Measurements from ENCODE around the gene RASL10A.

RASL10A gene

DNA sequence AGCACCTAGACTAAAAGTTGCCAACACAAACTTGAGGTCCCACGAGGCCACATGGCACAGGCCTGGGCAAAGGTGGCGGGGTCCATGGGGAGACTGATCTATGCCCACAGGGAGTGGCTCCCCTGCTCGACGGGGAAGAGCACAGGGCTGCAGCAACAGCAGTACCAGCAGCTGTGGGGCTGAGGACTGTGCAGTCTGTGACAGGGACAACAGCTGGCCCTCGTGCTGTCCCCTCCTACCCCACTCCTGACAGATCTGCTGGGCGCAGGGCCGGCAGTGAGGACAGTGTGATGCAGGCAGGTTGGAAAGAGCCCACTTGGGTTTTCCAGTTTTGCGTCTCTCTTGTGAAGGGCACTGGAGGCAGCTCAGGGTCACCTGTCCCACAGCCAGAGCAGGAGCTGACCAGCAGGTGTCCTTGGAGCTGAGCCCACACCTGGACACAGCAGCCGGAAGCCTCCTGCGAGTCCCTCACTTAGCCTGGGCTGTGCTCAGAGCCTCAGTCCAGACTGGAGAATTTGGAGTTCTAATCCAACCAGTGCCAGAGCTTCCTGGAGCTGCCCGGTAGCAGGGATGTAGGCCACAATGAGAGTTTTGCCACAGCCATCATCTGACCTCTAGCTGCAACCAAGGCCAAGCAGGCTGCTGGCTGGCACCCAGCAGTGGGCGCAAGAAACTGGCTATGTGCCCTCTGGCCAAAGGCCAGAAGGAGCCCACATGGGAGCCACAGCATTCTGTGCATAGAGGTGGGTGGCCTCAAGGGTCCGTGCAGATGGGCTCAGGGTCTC lies 12.6 kb downstream of the RASL10A start:
- no peak for DNase-seq (ENCODE audit: low spot score)

DNA sequence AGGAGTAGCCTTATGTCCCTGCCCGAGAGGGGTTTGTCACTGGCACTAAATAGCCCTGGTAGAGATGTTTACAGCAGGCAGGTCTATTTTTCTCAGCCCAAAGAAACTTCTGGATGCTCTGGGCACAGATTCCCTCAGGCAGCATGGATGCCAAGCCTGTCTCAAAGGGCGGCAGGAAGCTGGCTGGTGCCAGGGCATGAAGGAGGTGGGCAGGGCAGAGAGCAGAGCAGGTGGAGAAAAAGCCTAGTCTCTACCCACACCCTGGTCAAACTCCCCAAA lies 13.2 kb downstream of the RASL10A start:
- no peak for DNase-seq (ENCODE audit: low spot score)

DNA sequence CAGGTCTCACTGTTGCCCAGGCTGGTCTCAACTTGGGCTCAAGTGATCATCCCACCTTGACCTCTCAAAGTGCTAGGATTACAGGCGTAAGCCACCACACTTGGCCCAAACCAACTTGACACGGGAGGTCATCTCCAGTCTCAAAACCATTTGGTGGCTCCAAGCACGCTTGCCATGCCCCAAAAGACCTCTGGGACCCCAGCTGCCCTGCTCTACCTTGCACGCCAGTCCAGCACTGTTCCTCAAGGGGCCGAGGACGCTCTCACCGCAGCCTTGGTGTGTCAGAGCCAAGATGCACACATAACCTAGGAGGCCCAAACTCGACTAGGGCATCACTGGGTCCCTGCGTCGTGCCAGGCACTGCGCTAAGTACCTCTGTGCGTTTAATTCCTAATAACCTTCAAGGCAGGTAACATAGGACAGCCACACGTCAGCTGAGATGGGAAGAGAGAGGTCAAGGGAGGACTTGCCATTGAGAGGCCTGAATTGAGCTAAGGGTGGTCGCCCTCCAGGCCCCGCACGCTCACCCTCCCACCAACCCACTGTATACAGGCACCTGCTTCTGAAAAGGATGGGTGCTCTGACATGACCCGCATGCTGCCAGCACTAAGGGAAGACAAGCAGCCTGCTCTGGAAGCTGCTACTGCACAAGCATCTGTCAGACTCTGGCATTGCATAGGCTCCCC lies 13.6 kb downstream of the RASL10A start:
- no peak for DNase-seq (ENCODE audit: low spot score)

DNA sequence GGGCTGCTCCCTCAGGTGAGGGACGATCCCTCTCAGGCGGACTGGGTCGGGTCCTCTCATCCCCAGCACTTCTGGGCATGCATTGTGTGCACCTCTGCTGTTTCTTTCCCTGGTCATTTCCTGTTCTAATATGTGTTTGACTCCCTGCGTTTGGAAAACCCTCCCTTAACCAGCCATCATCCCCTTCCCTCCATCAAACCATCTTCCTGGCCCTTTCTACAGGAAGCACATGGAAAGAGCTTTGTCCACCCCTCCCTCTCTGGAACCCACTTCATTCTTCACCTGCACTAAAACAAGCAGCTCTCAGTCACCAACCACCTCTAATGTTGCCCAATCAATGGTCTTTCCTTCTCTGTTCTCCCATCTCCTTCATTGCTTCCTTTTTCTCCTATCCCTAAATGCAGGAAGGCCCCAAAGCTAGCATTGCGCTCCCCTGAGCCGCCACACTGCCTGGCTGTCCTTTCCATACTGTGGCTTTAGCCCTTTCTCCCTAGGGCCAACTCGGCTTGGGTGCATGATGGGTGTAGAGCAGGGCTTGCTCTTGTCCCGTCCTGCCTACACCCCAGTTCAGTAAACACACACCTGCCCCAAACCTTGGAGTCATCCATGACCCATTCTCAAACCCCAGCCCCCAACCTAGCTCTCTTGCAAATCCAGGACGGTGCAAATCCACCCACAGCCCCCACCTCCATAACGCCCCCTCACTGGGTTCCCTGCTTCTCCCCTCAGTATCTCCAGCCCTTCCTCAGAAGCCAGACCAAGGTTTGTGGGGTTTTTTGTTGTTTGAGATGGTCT lies 14.5 kb downstream of the RASL10A start:
- DNase-seq (ENCODE audit: low spot score) = no peak

DNA sequence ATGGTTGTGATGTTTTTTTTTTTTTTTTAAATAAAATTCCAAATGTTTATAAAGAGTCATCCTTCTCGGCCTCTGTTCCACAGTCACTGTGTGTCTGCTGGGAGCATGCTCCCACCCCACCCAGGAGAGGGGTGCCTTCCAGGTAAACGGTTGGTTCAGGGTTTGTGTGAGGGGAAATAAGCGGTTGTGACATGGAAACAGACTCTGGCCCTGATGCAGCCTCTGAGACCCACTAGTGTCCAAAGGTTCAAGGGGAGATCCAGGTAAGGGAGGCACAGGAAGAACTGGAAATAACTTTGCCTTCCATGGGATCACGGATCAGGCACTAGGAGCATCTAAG lies 15.1 kb downstream of the RASL10A start:
- no peak for DNase-seq (ENCODE audit: low spot score)

DNA sequence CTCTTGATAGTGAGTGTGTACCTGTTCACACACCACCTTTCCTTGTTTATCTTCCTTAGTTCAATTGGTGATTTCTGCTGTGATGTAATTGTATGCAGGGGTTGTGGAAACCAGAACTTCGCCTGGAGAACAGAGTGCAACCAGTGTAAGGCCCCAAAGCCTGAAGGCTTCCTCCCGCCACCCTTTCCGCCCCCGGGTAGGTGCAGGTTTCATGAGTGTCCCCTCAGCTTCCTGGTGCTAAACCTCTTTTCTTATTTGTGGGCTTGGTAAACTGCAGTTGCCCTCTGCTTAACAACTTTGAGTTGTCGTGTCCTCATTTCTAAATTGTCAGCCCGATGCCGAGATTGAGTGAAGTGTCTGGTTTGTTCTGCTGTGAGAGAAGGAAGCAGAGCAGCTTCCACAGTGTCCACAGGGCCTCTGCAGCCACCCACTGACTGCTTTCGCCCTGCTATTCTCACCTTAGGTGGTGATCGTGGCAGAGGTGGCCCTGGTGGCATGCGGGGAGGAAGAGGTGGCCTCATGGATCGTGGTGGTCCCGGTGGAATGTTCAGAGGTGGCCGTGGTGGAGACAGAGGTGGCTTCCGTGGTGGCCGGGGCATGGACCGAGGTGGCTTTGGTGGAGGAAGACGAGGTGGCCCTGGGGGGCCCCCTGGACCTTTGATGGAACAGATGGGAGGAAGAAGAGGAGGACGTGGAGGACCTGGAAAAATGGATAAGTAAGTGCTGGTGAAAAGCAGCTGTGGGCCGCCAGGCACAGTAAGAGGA lies 16.2 kb downstream of the RASL10A start:
- DNase-seq (ENCODE audit: low spot score) = no peak

DNA sequence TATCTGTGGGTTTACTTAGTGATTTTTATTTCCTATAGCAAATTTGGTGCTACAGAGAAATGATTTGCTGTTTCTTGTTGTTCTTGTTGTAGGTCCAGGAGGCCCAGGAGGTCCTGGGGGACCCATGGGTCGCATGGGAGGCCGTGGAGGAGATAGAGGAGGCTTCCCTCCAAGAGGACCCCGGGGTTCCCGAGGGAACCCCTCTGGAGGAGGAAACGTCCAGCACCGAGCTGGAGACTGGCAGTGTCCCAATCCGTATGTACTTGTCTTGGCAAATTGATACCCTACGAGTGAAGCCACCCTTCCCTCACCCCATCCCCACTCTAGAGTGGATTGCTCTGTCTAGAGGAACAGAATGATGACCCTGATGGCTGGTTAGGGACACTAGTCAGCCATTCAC lies 16.9 kb downstream of the RASL10A start:
- DNase-seq (ENCODE audit: low spot score) = no peak

DNA sequence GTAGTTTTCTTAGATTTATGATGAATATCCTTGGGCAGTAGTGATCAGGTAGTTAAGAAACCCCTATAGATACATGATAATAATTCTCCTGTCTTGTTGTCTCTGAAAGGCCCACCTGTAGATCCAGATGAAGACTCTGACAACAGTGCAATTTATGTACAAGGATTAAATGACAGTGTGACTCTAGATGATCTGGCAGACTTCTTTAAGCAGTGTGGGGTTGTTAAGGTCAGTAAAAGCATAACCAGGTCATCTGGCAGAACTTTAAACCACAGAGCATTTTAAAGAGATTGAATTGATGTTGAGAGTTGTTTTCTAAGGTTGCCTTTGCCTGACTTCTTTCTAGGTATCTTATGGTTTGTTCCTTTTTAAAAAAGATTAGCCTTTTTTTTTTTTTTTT lies 23.1 kb downstream of the RASL10A start:
- no peak for DNase-seq (ENCODE audit: low spot score)

DNA sequence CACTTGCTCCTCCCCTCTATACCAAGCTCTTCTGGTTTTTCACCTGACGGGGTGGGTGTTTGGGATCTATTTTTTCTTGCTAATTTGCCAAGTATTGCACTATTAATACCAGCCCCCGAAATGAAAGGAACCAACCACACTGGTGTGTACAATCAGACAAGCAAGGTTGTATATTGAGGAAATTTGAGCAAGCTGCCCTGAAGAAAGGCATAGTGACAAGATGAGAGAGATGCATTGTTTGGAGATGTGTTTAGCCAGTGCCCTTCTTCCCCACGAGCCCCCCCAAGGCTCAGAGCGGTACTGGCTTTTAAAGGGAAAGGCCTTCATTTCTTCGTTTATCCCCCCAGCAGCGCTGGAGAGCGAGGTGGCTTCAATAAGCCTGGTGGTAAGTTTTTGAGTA lies 24.3 kb downstream of the RASL10A start:
- no peak for DNase-seq (ENCODE audit: low spot score)

DNA sequence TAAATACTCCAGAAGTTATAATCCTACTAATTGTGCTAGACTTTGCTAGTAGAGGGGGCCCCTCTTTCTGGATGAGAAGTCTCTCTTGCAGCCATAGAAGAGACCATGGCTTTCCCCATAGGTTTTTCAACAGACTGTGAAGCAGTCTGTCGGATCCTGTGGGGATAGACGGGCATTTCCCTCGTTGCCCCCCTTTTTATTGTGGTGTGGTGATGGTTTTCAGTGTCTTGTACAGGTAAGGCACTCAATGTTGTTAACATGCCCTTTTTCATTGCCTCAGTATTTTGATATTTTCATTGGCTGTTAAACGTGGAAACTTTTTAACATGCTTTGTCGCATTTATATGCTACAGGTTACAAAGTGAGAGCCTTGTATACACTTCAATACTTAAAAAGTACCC lies 25.4 kb downstream of the RASL10A start:
- no peak for DNase-seq (ENCODE audit: low spot score)

DNA sequence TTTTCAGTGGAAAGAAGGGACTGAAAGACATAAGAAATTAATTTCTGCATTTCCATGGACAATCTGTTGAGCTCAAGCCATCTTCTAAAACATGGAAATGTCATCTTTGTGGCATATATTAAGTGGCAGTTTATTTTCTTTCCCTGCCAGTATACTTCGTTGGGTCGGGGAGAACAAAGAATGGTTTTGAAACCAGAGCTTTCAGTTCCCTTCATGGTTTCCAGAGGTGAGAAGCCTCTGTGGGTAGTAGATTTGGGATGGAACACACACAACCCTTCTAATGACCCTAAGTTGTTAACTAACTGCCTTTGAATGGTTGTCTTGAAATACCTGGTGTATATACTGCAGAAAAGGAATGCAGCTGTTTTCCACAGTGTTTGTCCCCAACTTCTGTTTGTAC lies 26.7 kb downstream of the RASL10A start:
- no peak for DNase-seq (ENCODE audit: low spot score)

DNA sequence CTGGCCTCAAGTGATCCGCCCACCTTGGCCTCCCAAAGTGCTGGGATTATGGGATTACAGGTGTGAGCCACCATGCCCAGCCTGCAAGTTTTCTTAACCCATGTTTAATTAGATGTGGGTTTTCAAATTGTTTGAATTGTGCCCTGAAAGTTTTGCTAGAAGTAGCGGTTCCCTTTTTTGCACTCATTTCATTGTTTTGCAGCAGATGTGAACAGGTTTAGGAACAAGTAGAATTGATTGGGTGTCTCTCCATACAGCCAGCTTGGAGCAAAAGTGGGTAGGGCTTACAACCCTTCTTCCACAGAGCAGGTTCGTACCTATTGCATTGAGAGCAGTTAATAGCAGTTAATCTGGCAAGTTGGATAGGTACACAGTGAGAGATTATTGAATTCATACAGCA lies 31.3 kb downstream of the RASL10A start:
- no peak for DNase-seq (ENCODE audit: low spot score)

DNA sequence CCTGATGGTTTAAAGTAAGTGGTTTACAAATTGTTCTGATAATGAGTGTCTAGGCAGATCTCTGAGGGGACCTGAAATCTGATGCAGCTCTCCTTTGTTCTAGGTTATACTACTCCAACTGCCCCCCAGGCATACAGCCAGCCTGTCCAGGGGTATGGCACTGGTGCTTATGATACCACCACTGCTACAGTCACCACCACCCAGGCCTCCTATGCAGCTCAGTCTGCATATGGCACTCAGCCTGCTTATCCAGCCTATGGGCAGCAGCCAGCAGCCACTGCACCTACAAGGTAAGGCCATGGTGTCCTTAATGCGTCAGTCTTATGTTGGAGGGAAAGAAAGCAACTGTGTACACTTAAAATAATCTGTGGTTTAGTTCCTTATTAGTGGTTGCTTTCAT lies 37.6 kb downstream of the RASL10A start:
- DNase-seq (ENCODE audit: low spot score) = no peak

DNA sequence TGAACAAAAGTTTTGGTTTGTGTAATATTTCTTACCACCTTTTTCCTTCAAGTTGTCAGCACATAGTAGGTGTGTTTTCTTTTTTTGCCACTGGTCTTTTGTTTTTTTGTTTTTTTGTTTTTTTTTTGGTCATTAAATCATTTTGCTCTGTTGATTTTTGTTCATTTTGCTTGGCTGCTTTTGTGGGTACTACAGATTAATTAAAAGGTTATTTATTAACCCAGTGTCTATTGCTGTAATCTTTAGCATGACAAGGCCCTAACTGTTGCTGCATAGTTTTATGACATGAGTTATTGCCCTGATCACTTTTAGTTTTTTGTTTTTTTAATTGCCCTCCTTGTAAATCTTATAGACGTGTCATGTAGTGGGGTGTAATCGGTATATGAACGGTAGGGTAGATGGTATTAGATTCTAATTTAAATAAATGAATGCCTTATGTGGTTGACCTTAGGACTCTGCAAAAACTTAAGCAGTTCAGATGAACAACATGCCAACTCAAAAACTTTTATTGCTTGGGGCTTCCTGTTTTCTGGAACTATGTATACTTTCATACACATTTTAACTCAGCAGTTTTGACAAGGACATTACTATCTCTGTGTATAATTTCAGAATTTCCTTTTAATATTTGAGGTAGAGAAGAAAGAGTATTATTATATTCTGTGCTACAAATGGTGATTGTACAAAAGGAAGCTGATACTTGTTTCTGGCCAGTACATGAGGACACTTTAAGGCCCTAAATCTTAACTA lies 39.5 kb downstream of the RASL10A start:
- DNase-seq (ENCODE audit: low spot score) = no peak

DNA sequence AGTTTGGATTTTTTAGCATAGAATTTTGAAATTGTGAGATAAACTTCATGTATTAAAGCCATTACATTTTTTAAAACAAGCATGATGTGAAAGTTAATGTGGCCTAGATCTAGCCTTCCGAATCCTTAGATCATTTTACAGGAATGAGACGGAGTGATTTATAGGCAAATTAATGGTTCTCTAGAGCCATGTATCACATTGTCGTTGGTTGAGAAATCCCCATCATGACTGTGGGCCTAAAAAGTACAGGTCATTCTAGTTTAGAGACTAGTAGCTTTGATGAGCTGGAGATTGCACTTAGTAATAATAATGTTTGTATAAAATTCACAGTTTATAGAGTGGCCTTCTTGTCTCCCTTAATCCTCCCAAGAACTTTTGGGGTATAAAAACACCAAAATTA lies 40.3 kb downstream of the RASL10A start:
- DNase-seq (ENCODE audit: low spot score) = no peak

DNA sequence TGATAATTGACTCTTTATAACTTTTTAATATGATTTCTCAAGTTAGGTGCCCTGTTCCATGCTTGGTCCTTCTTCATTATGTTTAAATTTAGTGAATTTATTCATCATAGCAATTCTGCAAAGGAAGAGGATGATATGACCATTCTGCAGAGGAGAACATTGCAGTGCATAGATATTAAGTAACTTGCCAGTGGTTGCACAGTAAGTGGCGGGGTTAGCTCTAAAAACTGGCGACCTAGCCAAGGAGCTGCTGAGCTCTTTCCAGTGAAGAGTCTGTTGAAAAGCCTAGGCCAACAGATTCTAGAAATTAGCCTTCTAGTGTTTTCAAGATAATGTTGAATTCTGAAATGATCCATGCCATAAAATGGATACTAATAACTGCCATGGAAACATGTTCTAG lies 42.9 kb downstream of the RASL10A start:
- no peak for DNase-seq (ENCODE audit: low spot score)

DNA sequence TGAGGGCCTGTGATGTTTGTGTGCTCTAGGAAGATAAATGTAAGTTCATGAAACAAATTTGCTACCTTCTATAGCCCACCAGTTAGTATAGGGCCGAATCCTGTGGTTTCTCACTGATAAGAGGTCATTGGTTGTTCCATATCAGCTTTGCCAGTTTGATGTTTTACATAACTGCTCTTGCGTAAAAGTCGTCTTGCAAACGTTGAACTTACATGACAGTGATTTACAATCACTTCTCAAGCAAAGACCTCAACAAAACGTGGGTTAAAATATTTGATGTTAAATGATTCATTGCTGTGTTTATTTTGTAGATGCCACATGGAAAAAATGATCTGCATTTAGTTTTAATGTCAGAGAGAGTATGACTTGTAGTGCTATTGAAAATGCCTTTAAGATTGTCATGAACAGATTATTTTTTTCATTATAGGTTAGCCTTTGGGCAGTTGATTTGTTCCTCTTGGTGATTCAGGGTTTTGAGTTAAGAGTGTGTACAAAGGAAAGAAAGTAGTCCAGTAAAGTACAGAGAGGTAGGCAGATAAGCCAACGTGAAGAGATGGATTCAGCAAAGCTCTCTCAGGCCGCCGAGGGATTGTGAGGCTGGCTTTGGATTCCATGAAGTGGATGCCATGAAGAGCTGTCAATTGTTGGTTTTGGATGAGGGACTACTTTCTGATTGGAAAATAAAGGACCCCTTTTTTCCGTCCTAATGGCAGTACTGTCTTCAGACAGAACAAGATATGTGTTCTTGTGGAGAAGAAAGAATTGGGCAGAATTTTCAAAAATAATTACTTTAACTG lies 44.8 kb downstream of the RASL10A start:
- peak; percentile 48 for DNase-seq (ENCODE audit: low spot score)

DNA sequence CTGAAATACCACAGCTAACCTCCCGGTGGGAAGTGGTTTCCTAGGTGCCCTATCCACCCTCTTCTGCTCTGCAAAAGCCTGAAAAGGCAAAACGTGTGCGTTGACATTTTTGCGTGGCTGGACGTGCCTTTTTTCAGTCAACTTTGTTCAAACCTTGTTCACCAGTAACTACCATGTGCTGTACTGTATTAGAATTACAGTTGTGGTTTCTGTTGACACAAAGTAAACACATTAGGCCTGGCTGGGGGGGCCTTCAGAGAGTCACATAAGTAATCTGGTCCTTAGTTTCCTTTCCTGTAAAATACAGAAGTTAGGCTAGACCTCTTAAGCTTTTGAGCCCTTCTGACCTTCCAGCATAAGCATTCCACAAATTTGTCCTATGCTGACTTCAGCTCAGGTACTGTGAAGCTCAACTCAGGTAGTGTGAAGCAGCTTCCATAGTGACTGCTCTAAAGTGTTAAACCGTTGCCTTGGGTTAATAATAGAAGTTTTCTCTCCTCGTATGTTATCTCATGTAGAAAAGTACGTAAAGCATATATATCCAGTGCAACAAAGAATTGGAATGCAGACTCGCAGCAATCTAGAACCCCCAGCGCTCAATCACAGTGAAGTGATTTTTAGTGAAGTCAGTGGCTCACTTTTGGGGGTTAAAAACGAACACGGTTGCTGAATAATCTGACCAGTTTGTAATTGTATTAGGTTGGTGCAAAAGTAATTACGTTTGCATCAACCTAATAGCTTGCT lies 45.6 kb downstream of the RASL10A start:
- DNase-seq (ENCODE audit: low spot score) = no peak

DNA sequence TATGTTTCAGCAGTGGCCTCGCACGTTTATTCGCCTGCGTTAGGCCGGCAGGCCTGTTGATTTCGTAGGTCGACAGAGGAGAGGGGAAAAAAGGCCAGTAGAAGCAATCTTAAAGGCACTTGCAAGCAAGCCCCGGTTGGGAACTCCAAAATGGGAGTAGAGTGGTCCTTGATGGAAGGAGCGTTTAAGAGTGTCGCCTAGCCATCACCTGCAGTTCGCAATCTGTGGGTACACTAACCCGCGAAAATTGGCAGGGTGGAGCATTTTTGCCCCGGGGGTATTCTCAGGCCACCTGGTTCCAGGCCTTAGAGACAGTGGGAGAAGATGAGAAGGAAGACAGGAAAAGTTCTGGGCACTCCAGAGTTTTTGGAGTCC lies 46.3 kb downstream of the RASL10A start:
- DNase-seq (ENCODE audit: low spot score) = no peak

DNA sequence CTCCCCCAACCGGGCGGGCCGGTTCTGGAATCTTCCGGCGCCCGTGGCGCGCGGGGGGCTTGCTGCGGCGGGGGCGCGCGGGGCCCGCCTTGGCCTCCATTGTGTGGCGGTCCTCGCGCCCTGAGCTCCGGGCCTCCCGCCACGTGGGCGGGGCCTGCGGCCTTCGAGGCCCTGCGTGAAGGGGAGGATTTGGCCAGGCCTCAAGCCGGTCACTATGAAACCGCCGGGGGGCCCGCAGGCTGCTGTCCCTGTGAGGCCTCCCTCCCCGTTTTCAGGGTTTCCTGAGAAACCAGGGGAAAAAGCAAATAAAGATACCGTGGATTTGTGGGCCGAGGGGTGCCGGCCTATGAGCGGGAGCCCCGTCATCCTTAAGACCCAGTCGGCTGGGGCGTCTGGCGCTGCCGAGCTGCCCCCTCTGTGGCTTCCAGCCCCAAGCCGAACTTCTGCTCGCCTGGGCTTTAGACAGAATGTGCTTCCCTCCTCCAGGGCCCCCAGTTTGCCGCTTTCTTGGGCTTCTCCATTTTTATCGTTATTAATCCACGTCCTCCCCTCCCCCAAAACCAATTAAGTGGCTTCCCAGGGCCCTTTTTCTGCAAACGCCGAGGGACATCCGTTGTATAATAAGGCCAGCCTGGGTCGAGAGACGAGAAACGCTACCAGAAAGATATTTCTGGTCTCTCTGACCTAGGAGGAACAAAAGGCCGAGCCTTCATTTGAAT lies 46.8 kb downstream of the RASL10A start:
- peak; percentile 77 for DNase-seq (ENCODE audit: low spot score)
